Measurements from ENCODE around the gene SUCLG2. TPM values are rescaled to one million over a fixed set of nuclear protein-coding genes. Genes with fewer than 3 reads are reported as not detected.

SUCLG2 gene
- total and polyA plus RNA-seq, 2 of the 4 experiments (the other 2 are of a cell fraction) = 26.8 to 34.6 TPM

- Histone ChIP-seq H3K4ac (ENCODE audit: low read depth, low read length) (no peak overlapping the region), H3K27ac (ENCODE audit: insufficient read depth, low read length) (no peak overlapping the region), H3K4me2 (ENCODE audit: low read depth, low read length) (no peak overlapping the region), H3K4me3 (ENCODE audit: insufficient read depth, low read depth, low read length) (no peak overlapping the region), H3K79me1 (ENCODE audit: low read depth in 1 of 2, low read length in 2 of 2) (no peaks in the 10 kb centered on the region), H3K56ac (ENCODE audit: extremely low read depth, insufficient read depth, low read length) (no peak overlapping the region), H3K36me3 (ENCODE audit: control insufficient read depth, insufficient read depth, low read length) (peaks cover 2% of the 10 kb centered on the region; the same call in 1 of the 2 replicates), H2BK20ac (ENCODE audit: low read depth, low read length) (no peak overlapping the region), H3K4me1 (ENCODE audit: control insufficient read depth, insufficient read depth, low read length) (no peaks in the 10 kb centered on the region), H4K5ac (ENCODE audit: low read depth, low read length) (no peak overlapping the region), H3K9me1 (ENCODE audit: insufficient read depth, low read length) (no peaks in the 10 kb centered on the region; the same call in 1 of the 2 replicates), H3K9ac (ENCODE audit: low read depth, low read length) (no peak overlapping the region), H3K27me3 (ENCODE audit: control insufficient read depth, insufficient read depth, low read length) (no peaks in the 10 kb centered on the region), H4K91ac (ENCODE audit: insufficient read depth, low read depth, low read length) (no peak overlapping the region), H2AK9ac (replicated peaks; ENCODE audit: low read depth, low read length, poor library complexity) (no peak overlapping the region), H4K20me1 (ENCODE audit: insufficient read depth, low read length) (no peaks in the 10 kb centered on the region), H3K23ac (ENCODE audit: low read depth, low read length) (no peak overlapping the region), H2AK5ac (ENCODE audit: low read depth, low read length) (no peak overlapping the region), H2BK5ac (ENCODE audit: low read depth, low read length, poor library complexity, severe bottlenecking) (no peak overlapping the region), H2AFZ (replicated peaks; ENCODE audit: low read length, poor library complexity) (no peak overlapping the region), H4K8ac (ENCODE audit: low read depth in 2 of 2, low read length in 2 of 2) (no peak overlapping the region), H3K9me3 (ENCODE audit: control insufficient read depth, insufficient read depth, low read length) (no peaks in the 10 kb centered on the region), H2BK120ac (ENCODE audit: low read depth, low read length) (no peak overlapping the region), H2BK15ac (ENCODE audit: low read depth, low read length) (no peak overlapping the region), H3K18ac (ENCODE audit: low read depth, low read length) (no peak overlapping the region), H3K14ac (replicated peaks; ENCODE audit: low read depth, low read length) (no peak overlapping the region)
- in situ Hi-C loops (cut with MboI; ENCODE audit: low sequenced_read_pairs) (no loop called here), dilution Hi-C loops (cut with HindIII; ENCODE audit: low sequenced_read_pairs, unreplicated experiment) (no loop called here), intact Hi-C loops (cut with micrococcal nuclease) (no loop called here)
- WGBS, 2 experiments (ENCODE audit: extremely low coverage in 2 of 2, insufficient read length in 1 of 2) = no CpG with 5 or more reads among the region's 1 CpG
- TF ChIP-seq MAZ (IDR thresholded peaks at IDR 0.05; ENCODE audit: borderline replicate concordance, low read depth, low read length) = no peak
- ChIA-PET CTCF (no interaction called here), POLR2A (ENCODE audit: unreplicated experiment) (no interaction called here)
- no TSS peak for BruUV-seq (replicated peaks)
- DNase-seq = peak; percentile 21
- no peak for ATAC-seq (ENCODE audit: low read depth)
Measured at GRCh38 chr3:67376416-67376815, 278.0 kb downstream of the SUCLG2 start.

Measured in IMR-90 (cell line).